ENCODE measurements around the gene BDNF.
"Not testable (repeated sequence)": the region's sequence is repeated elsewhere in the genome, so short reads cannot be mapped to it uniquely, and the experiment has no call there.

- TF ChIP-seq POLR2AphosphoS5 (IDR thresholded peaks at IDR 0.05); CTCF (IDR thresholded peaks at IDR 0.05; ENCODE audit: poor library complexity, severe bottlenecking); SMC3 (conservative IDR thresholded peaks at IDR 0.05; ENCODE audit: poor library complexity); RAD21 (conservative IDR thresholded peaks at IDR 0.05); EZH2 (IDR thresholded peaks at IDR 0.05; ENCODE audit: borderline replicate concordance, insufficient read depth, low read length, poor library complexity, severe bottlenecking); EP300 (conservative IDR thresholded peaks at IDR 0.05; ENCODE audit: poor library complexity, severe bottlenecking); REST (IDR thresholded peaks at IDR 0.05; ENCODE audit: borderline replicate concordance): not testable (repeated sequence)
Measured at GRCh38 chr11:27665508-27666101, 34.6 kb downstream of the BDNF start.

Measured in neural cell (in vitro differentiated cells).